WTC11 (cell line): ENCODE results near the gene UBE2F. TPM values are rescaled to one million over a fixed set of nuclear protein-coding genes. Genes with fewer than 3 reads are reported as not detected.

Experiments
- ATAC-seq: fragments of 200-7000 bp; cut with Tn5 transposase; 2 replicates; pipeline ENCODE4 v1.10.0; 2021; ENCODE audit warnings: mild to moderate bottlenecking, moderate library complexity
- CTCF ChIA-PET: fragments of 300-600 bp; sonication (Branson Sonifier 250); formaldehyde crosslinking; loops from one replicate; lab custom pipeline; 2021; ENCODE audit warnings: antibody characterized with exemption; lab: Charles Lee
- POLR2A ChIA-PET: fragments of 350-600 bp; sonication (Branson Sonifier 250); formaldehyde crosslinking; loops from one replicate; lab custom pipeline; 2021; ENCODE audit warnings: antibody characterized with exemption; lab: Charles Lee
- DNase-seq: peaks from one replicate; pipeline ENCODE4 v3.0.0; 2021; ENCODE audit warnings: low spot score
- H3K27ac Mint-ChIP-seq: 2 replicates; pipeline ENCODE4 v1.8.0; 2021; ENCODE audit warnings: mixed read lengths
- H3K27me3 Mint-ChIP-seq: 2 replicates; pipeline ENCODE4 v1.8.0; 2021; ENCODE audit warnings: low read depth, mild to moderate bottlenecking, moderate library complexity, mixed read lengths
- H3K36me3 Mint-ChIP-seq: 2 replicates; pipeline ENCODE4 v1.8.0; 2021; ENCODE audit warnings: mixed read lengths
- H3K4me1 Mint-ChIP-seq: 2 replicates; pipeline ENCODE4 v1.8.0; 2022; ENCODE audit warnings: mixed read lengths
- H3K4me3 Mint-ChIP-seq: 2 replicates; pipeline ENCODE4 v1.8.0; 2021; ENCODE audit warnings: mild to moderate bottlenecking, moderate library complexity, mixed read lengths
- H3K9me3 Mint-ChIP-seq: 2 replicates; pipeline ENCODE4 v1.8.0; 2021; ENCODE audit warnings: mixed read lengths
- AR ChIP-seq: fragments of 250-450 bp; sonication (Bioruptor Pico); IDR thresholded peaks from 2 replicates; pipeline ENCODE4 v1.9.0; 2021; ENCODE audit warnings: mild to moderate bottlenecking
- ERG ChIP-seq: fragments of 250-450 bp; sonication (Bioruptor Pico); IDR thresholded peaks from 2 replicates; pipeline ENCODE4 v1.8.0; 2021; ENCODE audit warnings: mild to moderate bottlenecking
- ESRRA ChIP-seq: sonication (generic); formaldehyde crosslinking; IDR thresholded peaks from 2 replicates; pipeline ENCODE4 v1.8.1; 2022; ENCODE audit warnings: mild to moderate bottlenecking, missing genetic modification reagents, borderline replicate concordance
- FOXP1 ChIP-seq: sonication (generic); formaldehyde crosslinking; IDR thresholded peaks from 2 replicates; pipeline ENCODE4 v1.8.0; 2022; ENCODE audit warnings: missing genetic modification reagents, mild to moderate bottlenecking, moderate library complexity, borderline replicate concordance
- HMGA2 ChIP-seq: fragments of 250-450 bp; sonication (Bioruptor Pico); IDR thresholded peaks from 2 replicates; pipeline ENCODE4 v1.4.0; 2021; ENCODE audit warnings: mild to moderate bottlenecking, moderate library complexity
- HMGXB4 ChIP-seq: sonication (generic); formaldehyde crosslinking; IDR thresholded peaks from 2 replicates; pipeline ENCODE4 v1.8.1; 2023; ENCODE audit warnings: mild to moderate bottlenecking, moderate library complexity, missing genetic modification reagents
- JUN ChIP-seq: sonication (generic); formaldehyde crosslinking; IDR thresholded peaks from 2 replicates; pipeline ENCODE4 v1.8.0; 2023; ENCODE audit warnings: mild to moderate bottlenecking, missing genetic modification reagents
- NFATC4 ChIP-seq: fragments of 250-450 bp; sonication (Bioruptor Pico); IDR thresholded peaks from 2 replicates; pipeline ENCODE4 v1.9.0; 2021; ENCODE audit warnings: mild to moderate bottlenecking
- OVOL2 ChIP-seq: fragments of 250-450 bp; sonication (Bioruptor Pico); IDR thresholded peaks from 2 replicates; pipeline ENCODE4 v1.9.0; 2021; ENCODE audit warnings: mild to moderate bottlenecking, borderline replicate concordance
- PRDM15 ChIP-seq: sonication (generic); formaldehyde crosslinking; IDR thresholded peaks from 2 replicates; pipeline ENCODE4 v1.8.0; 2022; ENCODE audit warnings: missing genetic modification reagents
- RORB ChIP-seq: fragments of 250-450 bp; sonication (Bioruptor Pico); IDR thresholded peaks from 2 replicates; pipeline ENCODE4 v1.9.0; 2021; ENCODE audit warnings: mild to moderate bottlenecking
- TEAD1 ChIP-seq: sonication (generic); formaldehyde crosslinking; IDR thresholded peaks from 2 replicates; pipeline ENCODE4 v1.8.0; 2022; ENCODE audit warnings: mild to moderate bottlenecking, missing genetic modification reagents
- ZNF121 ChIP-seq: sonication (generic); formaldehyde crosslinking; IDR thresholded peaks from 2 replicates; pipeline ENCODE4 v1.8.0; 2023; ENCODE audit warnings: missing genetic modification reagents
- ZNF423 ChIP-seq: fragments of 250-450 bp; sonication (Bioruptor Pico); IDR thresholded peaks from 2 replicates; pipeline ENCODE4 v2.1.2; 2022; ENCODE audit warnings: mild to moderate bottlenecking, moderate library complexity
- total RNA-seq: library from RNA; stranded (reverse); gene quantifications from 3 replicates; pipeline ENCODE4 v1.2.3, GENCODE V29; 2021
- TF ChIP-seq, protein P1 (sequence below): sonication (generic); formaldehyde crosslinking; IDR thresholded peaks from 2 replicates; pipeline ENCODE4 v1.8.1; 2022; ENCODE audit warnings: mild to moderate bottlenecking, missing genetic modification reagents, moderate library complexity, borderline replicate concordance
- TF ChIP-seq, protein P2 (sequence below): sonication (generic); formaldehyde crosslinking; IDR thresholded peaks from 2 replicates; pipeline ENCODE4 v1.8.1; 2022; ENCODE audit warnings: mild to moderate bottlenecking, moderate library complexity, missing genetic modification reagents
- TF ChIP-seq, protein P3 (sequence below): sonication (generic); formaldehyde crosslinking; IDR thresholded peaks from 2 replicates; pipeline ENCODE4 v1.8.0; 2022; ENCODE audit warnings: mild to moderate bottlenecking, missing genetic modification reagents
- TF ChIP-seq, protein P4 (sequence below): sonication (generic); formaldehyde crosslinking; IDR thresholded peaks from 2 replicates; pipeline ENCODE4 v1.8.0; 2022; ENCODE audit warnings: mild to moderate bottlenecking, missing genetic modification reagents

Gene UBE2F
- total RNA-seq, 1 experiment from 2014 or later: 49.5 TPM

DNA sequence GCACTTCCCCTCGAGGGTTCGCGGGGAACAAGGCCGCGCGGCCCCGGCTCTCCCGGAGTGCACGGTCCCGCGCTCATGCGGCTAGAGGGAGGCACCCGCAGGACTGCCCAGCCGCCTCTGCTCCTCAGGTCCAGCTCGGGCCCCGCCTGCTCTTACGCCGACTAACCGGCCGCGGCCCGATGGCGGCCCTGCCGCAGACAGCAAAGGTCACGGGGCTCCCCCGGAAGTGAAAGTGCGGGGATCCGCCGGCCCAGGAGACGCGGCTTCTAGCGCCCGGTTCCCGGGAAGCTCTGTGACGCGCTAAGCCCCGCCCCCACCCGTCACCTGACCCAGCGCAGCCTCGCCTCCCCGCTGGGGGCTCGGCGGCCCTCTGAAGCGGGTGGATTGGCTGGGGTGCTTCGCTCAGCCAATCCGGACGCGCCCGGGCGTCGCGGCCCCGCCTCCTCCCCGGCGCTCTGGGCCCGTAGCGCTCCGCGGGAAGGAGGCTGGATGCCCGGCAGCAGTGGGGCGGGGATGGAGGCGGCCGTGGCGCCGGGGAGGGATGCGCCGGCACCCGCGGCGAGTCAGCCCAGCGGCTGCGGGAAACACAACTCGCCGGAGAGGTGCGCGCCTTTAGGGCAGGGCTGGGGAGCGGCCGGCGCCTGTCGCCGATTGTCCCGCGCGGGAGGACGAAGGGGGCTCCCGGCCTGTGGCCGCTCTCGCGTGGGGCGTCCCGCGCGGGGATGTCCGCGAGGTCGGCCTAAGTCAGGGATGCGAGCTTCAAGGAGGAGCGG lies 93.9 kb downstream of the UBE2F start, which contains the start of gene SCLY (continued):
- TF ChIP-seq, protein P1, sequence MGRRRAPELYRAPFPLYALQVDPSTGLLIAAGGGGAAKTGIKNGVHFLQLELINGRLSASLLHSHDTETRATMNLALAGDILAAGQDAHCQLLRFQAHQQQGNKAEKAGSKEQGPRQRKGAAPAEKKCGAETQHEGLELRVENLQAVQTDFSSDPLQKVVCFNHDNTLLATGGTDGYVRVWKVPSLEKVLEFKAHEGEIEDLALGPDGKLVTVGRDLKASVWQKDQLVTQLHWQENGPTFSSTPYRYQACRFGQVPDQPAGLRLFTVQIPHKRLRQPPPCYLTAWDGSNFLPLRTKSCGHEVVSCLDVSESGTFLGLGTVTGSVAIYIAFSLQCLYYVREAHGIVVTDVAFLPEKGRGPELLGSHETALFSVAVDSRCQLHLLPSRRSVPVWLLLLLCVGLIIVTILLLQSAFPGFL (CRISPR knock-in tag): 0 out of 2 replicates have a peak, but pooled peaks have one; percentile 54
- TF ChIP-seq ZNF121 (CRISPR knock-in tag) (no peak), ERG (CRISPR knock-in tag) (no peak), TEAD1 (CRISPR knock-in tag) (no peak), HMGA2 (CRISPR knock-in tag) (no peak), OVOL2 (CRISPR knock-in tag) (no peak), HMGXB4 (CRISPR knock-in tag) (peak; percentile 82; the same call in 1 of the 2 replicates), ZNF423 (no peak), RORB (CRISPR knock-in tag) (no peak), AR (CRISPR knock-in tag) (no peak), NFATC4 (CRISPR knock-in tag) (no peak)
- TF ChIP-seq, protein P2, sequence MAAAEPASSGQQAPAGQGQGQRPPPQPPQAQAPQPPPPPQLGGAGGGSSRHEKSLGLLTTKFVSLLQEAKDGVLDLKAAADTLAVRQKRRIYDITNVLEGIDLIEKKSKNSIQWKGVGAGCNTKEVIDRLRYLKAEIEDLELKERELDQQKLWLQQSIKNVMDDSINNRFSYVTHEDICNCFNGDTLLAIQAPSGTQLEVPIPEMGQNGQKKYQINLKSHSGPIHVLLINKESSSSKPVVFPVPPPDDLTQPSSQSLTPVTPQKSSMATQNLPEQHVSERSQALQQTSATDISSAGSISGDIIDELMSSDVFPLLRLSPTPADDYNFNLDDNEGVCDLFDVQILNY (CRISPR knock-in tag): peak; percentile 91
- TF ChIP-seq, protein P3, sequence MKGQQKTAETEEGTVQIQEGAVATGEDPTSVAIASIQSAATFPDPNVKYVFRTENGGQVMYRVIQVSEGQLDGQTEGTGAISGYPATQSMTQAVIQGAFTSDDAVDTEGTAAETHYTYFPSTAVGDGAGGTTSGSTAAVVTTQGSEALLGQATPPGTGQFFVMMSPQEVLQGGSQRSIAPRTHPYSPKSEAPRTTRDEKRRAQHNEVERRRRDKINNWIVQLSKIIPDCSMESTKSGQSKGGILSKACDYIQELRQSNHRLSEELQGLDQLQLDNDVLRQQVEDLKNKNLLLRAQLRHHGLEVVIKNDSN (CRISPR knock-in tag): peak; percentile 94

GRCh38 chr2:238061315-238062202 lies 94.7 kb downstream of the UBE2F start:
- peaks cover 8% of the 10 kb centered on the region for H3K9me3 Mint-ChIP-seq
- H3K4me3 Mint-ChIP-seq: peak overlapping the region; percentile 86
- H3K27me3 Mint-ChIP-seq: no peaks in the 10 kb centered on the region
- CTCF ChIA-PET: interaction anchor here (0.5 to 1.7 kb wide), 8 partner anchors 23 to 203 kb away, joined by 3 to 9 read pairs (median 4); no protein-coding TSS in a partner anchor
- POLR2A ChIA-PET: interaction anchor here (0.6 to 1.0 kb wide), 5 partner anchors 8 to 334 kb away, joined by 3 to 4 read pairs (median 4); no protein-coding TSS in a partner anchor
- H3K27ac Mint-ChIP-seq: peak overlapping the region; percentile 96
- peaks cover 29% of the 10 kb centered on the region for H3K36me3 Mint-ChIP-seq
- ATAC-seq: peak; percentile 9
- peak; percentile 57 for DNase-seq
- peaks cover 33% of the 10 kb centered on the region for H3K4me1 Mint-ChIP-seq
- TF ChIP-seq JUN (CRISPR knock-in tag): no peak
- no peak for TF ChIP-seq ESRRA (CRISPR knock-in tag)
- TF ChIP-seq, protein P4, sequence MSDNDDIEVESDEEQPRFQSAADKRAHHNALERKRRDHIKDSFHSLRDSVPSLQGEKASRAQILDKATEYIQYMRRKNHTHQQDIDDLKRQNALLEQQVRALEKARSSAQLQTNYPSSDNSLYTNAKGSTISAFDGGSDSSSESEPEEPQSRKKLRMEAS (CRISPR knock-in tag): peak; percentile 87
- 0 out of 2 replicates have a peak, but pooled peaks have one; percentile 16 for TF ChIP-seq FOXP1 (CRISPR knock-in tag)
- peak; percentile 25; the same call in 1 of the 2 replicates for TF ChIP-seq PRDM15 (CRISPR knock-in tag)
- TF ChIP-seq, protein P3 (CRISPR knock-in tag): peak; percentile 71
